Stomach smooth muscle (tissue), 2 donors: ENCODE measurements around the gene ALK.
"Not testable (repeated sequence)": the region's sequence is repeated elsewhere in the genome, so short reads cannot be mapped to it uniquely, and the experiment has no call there.

ENCODE experiments used
- H3K27ac ChIP-seq: one replicate; pipeline ENCODE4 v1.7.0; 2013; ENCODE audit warnings: mild to moderate bottlenecking, low read length, inconsistent platforms
- H3K27me3 ChIP-seq, 2 donors: one replicate each; pipeline ENCODE4 v1.7.0; 2013; ENCODE audit warnings: low read length in 2 of 2; ENCODE audit not compliant: insufficient read depth in 2 of 2, control insufficient read depth in 1 of 2
- H3K36me3 ChIP-seq, 2 donors: one replicate each; pipeline ENCODE4 v1.7.0; 2013; ENCODE audit warnings: low read length in 2 of 2; ENCODE audit not compliant: control insufficient read depth in 2 of 2, insufficient read depth in 2 of 2
- H3K4me1 ChIP-seq: one replicate; pipeline ENCODE4 v1.7.0; 2013; ENCODE audit warnings: low read length; ENCODE audit not compliant: control insufficient read depth, insufficient read depth
- H3K4me3 ChIP-seq, 2 donors: one replicate each; pipeline ENCODE4 v1.7.0; 2013; ENCODE audit warnings: low read length in 2 of 2
- H3K9ac ChIP-seq, 2 donors: one replicate each; pipeline ENCODE4 v1.7.0; 2013; ENCODE audit warnings: low read length in 2 of 2, mild to moderate bottlenecking in 1 of 2
- H3K9me3 ChIP-seq, 2 donors: one replicate each; pipeline ENCODE4 v1.7.0; 2013; ENCODE audit warnings: low read length in 2 of 2; ENCODE audit not compliant: control insufficient read depth in 2 of 2
- donor health status: healthy.
- donor health status: Pancreatic carcinoma.

ALK gene

GRCh38 chr2:29844713-29845326, 76.6 kb downstream of the ALK start:
- Histone ChIP-seq H3K4me3 (no peak overlapping the region), H3K36me3 (no peaks in the 10 kb centered on the region), H3K27ac (no peak overlapping the region), H3K9ac (no peak overlapping the region), H3K4me1 (no peaks in the 10 kb centered on the region), H3K27me3 (peaks cover 0 to 5% of the 10 kb centered on the region in 2 donors), H3K9me3 (no peaks in the 10 kb centered on the region)

GRCh38 chr2:29841386-29842004, 79.9 kb downstream of the ALK start:
- H3K27me3 ChIP-seq, result peaks cover 0 to 2% of the 10 kb centered on the region in 2 donors
- H3K4me1 ChIP-seq, result no peaks in the 10 kb centered on the region
- H3K9ac ChIP-seq, result no peak overlapping the region
- no peaks in the 10 kb centered on the region for H3K36me3 ChIP-seq
- no peak overlapping the region for H3K27ac ChIP-seq
- H3K9me3 ChIP-seq, result no peaks in the 10 kb centered on the region
- H3K4me3 ChIP-seq, result no peak overlapping the region

GRCh38 chr2:29839306-29839705, 82.1 kb downstream of the ALK start:
- H3K36me3 ChIP-seq, result no peaks in the 10 kb centered on the region
- peaks cover 0 to 2% of the 10 kb centered on the region in 2 donors for H3K27me3 ChIP-seq
- no peak overlapping the region for H3K4me3 ChIP-seq
- H3K9me3 ChIP-seq, result peaks cover 0 to 3% of the 10 kb centered on the region in 2 donors
- no peaks in the 10 kb centered on the region for H3K4me1 ChIP-seq
- no peak overlapping the region for H3K27ac ChIP-seq
- no peak overlapping the region for H3K9ac ChIP-seq

- H3K9me3 ChIP-seq, result peaks cover 0 to 3% of the 10 kb centered on the region in 2 donors
- H3K27me3 ChIP-seq, result peaks cover 0 to 2% of the 10 kb centered on the region in 2 donors
- H3K9ac ChIP-seq, result no peak overlapping the region
- no peak overlapping the region for H3K4me3 ChIP-seq
- no peaks in the 10 kb centered on the region for H3K4me1 ChIP-seq
- H3K27ac ChIP-seq, result no peak overlapping the region
- H3K36me3 ChIP-seq, result no peaks in the 10 kb centered on the region
Measured at GRCh38 chr2:29837925-29838324, 83.5 kb downstream of the ALK start.

- H3K27me3 ChIP-seq, result no peaks in the 10 kb centered on the region
- no peak overlapping the region for H3K27ac ChIP-seq
- no peak overlapping the region for H3K4me3 ChIP-seq
- H3K9ac ChIP-seq, result no peak overlapping the region
- H3K9me3 ChIP-seq, result peaks cover 0 to 3% of the 10 kb centered on the region in 2 donors
- no peaks in the 10 kb centered on the region for H3K36me3 ChIP-seq
- H3K4me1 ChIP-seq, result no peaks in the 10 kb centered on the region
Measured at GRCh38 chr2:29834624-29835023, 86.8 kb downstream of the ALK start.

GRCh38 chr2:29834036-29834540, 87.3 kb downstream of the ALK start:
- Histone ChIP-seq H3K27ac (no peak overlapping the region), H3K4me3 (no peak overlapping the region), H3K27me3 (no peaks in the 10 kb centered on the region), H3K36me3 (no peaks in the 10 kb centered on the region), H3K9me3 (peaks cover 0 to 3% of the 10 kb centered on the region in 2 donors), H3K4me1 (no peaks in the 10 kb centered on the region), H3K9ac (no peak overlapping the region)

GRCh38 chr2:29831560-29831959, 89.8 kb downstream of the ALK start:
- no peak overlapping the region for H3K4me3 ChIP-seq
- H3K27me3 ChIP-seq, result no peaks in the 10 kb centered on the region
- no peaks in the 10 kb centered on the region for H3K36me3 ChIP-seq
- H3K9ac ChIP-seq, result no peak overlapping the region
- peaks cover 0 to 3% of the 10 kb centered on the region in 2 donors for H3K9me3 ChIP-seq
- no peaks in the 10 kb centered on the region for H3K4me1 ChIP-seq
- no peak overlapping the region for H3K27ac ChIP-seq

GRCh38 chr2:29829841-29830240, 91.5 kb downstream of the ALK start:
- no peak overlapping the region for H3K9ac ChIP-seq
- H3K9me3 ChIP-seq, result no peaks in the 10 kb centered on the region
- no peaks in the 10 kb centered on the region for H3K4me1 ChIP-seq
- no peak overlapping the region for H3K4me3 ChIP-seq
- no peaks in the 10 kb centered on the region for H3K27me3 ChIP-seq
- H3K27ac ChIP-seq, result no peak overlapping the region
- no peaks in the 10 kb centered on the region for H3K36me3 ChIP-seq

GRCh38 chr2:29824145-29824544, 97.2 kb downstream of the ALK start:
- H3K27me3 ChIP-seq, H3K27ac ChIP-seq, H3K9ac ChIP-seq, H3K4me3 ChIP-seq, H3K9me3 ChIP-seq, H3K36me3 ChIP-seq, H3K4me1 ChIP-seq: not testable (repeated sequence)

GRCh38 chr2:29821591-29821990, 99.8 kb downstream of the ALK start:
- Histone ChIP-seq H3K9ac (no peak overlapping the region), H3K4me3 (no peak overlapping the region), H3K9me3 (no peaks in the 10 kb centered on the region), H3K27ac (no peak overlapping the region), H3K36me3 (no peaks in the 10 kb centered on the region), H3K4me1 (peaks cover 8% of the 10 kb centered on the region), H3K27me3 (no peaks in the 10 kb centered on the region)

- peaks cover 8% of the 10 kb centered on the region for H3K4me1 ChIP-seq
- H3K27me3 ChIP-seq, result no peaks in the 10 kb centered on the region
- H3K9me3 ChIP-seq, result no peaks in the 10 kb centered on the region
- no peak overlapping the region for H3K4me3 ChIP-seq
- H3K27ac ChIP-seq, result no peak overlapping the region
- H3K9ac ChIP-seq, result no peak overlapping the region
- H3K36me3 ChIP-seq, result no peaks in the 10 kb centered on the region
Measured at GRCh38 chr2:29819570-29819969, 101.8 kb downstream of the ALK start.
